Gastroesophageal sphincter (tissue), 3 donors: ENCODE measurements around the gene RAP1GDS1.

ENCODE experiments used
- CTCF ChIP-seq, 4 experiments: fragments of 200-600 bp in 2 of 4; fragments of 450-650 bp in 2 of 4; sonication (generic) in 1 of 4; IDR thresholded peaks; one replicate each; pipeline ENCODE4 v1.5.1; 2017 to 2019; ENCODE audit warnings: antibody characterized with exemption in 4 of 4, mild to moderate bottlenecking in 2 of 4, moderate library complexity in 2 of 4
- EP300 ChIP-seq: sonication (generic); formaldehyde crosslinking; IDR thresholded peaks from one replicate; pipeline ENCODE4 v1.6.1; 2017; ENCODE audit warnings: antibody characterized with exemption, mild to moderate bottlenecking
- POLR2A ChIP-seq, 2 donors: fragments of 450-650 bp; IDR thresholded peaks; one replicate each; pipeline ENCODE4 v1.6.1; 2017; ENCODE audit warnings: antibody characterized with exemption in 2 of 2, mild to moderate bottlenecking in 2 of 2, moderate library complexity in 1 of 2
- POLR2AphosphoS5 ChIP-seq: sonication (generic); formaldehyde crosslinking; IDR thresholded peaks from one replicate; pipeline ENCODE4 v1.6.1; 2017; ENCODE audit warnings: antibody characterized with exemption

GRCh38 chr4:98262431-98262830 lies 1.2 kb downstream of the RAP1GDS1 start:
- TF ChIP-seq CTCF (IDR thresholded peaks at IDR 0.05) = no peak
- no peak for TF ChIP-seq EP300
- TF ChIP-seq POLR2A (IDR thresholded peaks at IDR 0.05) = no peak
- TF ChIP-seq POLR2AphosphoS5 = no peak
